ENCODE data around the gene SAMMSON. TPM values are rescaled to one million over a fixed set of nuclear protein-coding genes. Genes with fewer than 3 reads are reported as not detected.

Gene SAMMSON
- total and polyA plus RNA-seq, 2 donors (not counting 1 experiment from before 2014, with no cell fraction given) = not detected

DNA sequence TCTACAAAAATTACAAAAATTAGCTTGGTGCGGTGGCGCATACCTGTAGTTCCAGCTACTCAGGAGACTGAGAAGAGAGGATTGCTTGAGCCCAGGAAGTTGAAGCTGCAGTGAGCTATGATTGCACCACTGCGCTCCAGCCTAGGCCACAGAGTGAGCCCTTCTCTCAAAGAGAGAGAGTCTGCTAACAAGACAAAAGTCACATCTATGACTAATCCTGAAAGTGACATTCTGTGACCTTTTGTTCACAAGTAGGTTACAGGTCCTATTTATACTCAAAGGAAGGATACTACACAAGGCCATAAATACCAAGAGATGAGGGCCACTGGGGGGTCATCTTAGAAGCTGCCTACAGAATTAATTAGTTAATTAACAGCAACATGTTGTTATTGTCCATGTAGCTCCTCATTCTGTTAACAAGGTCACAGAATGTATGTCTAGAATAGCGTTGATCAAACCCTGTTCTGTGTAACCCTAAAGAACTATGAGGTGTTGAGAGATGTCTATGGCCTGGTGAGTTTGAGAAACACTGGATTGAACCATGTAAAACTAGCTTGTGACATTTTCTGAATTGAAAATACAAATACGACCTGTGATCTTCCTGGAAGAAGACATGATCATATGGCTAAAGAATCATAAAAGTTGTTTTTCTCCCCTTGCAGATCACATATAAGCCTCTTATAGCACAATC lies 97.0 kb downstream of the SAMMSON start:
- CTCF ChIA-PET = no interaction called here
- peaks cover 2% of the 10 kb centered on the region for H3K4me1 Mint-ChIP-seq
- POLR2A ChIA-PET = no interaction called here
- Histone ChIP-seq H2AFZ (ENCODE audit: insufficient read depth, low read depth, low read length, poor library complexity, severe bottlenecking) (no peak overlapping the region), H4K20me1 (ENCODE audit: control insufficient read depth, insufficient read depth, low read length, poor library complexity, severe bottlenecking) (no peaks in the 10 kb centered on the region), H3K36me3 (replicated peaks in 1 of 2; ENCODE audit: control extremely low read depth in 1 of 2, control insufficient read depth in 1 of 2, extremely low read depth in 1 of 2, insufficient read depth in 2 of 2, low read length in 1 of 2) (no peaks in the 10 kb centered on the region), H3K9ac (ENCODE audit: low read length) (no peak overlapping the region), H3K4me2 (replicated peaks; ENCODE audit: low read depth, low read length, poor library complexity, severe bottlenecking) (no peak overlapping the region), H3K9me3 (ENCODE audit: control extremely low read depth in 1 of 3, control insufficient read depth in 2 of 3, insufficient read depth in 1 of 3, low read length in 2 of 3) (no peaks in the 10 kb centered on the region), H3K4me1 (ENCODE audit: control insufficient read depth in 2 of 2, insufficient read depth in 2 of 2, low read length in 2 of 2) (no peaks in the 10 kb centered on the region), H3K27ac (ENCODE audit: low read length in 2 of 2) (no peak overlapping the region), H3K4me3 (ENCODE audit: control extremely low read depth in 1 of 5, extremely low read depth in 1 of 5, insufficient read depth in 1 of 5, low read depth in 2 of 5, low read length in 4 of 5) (no peak overlapping the region), H3K79me2 (ENCODE audit: control insufficient read depth, insufficient read depth, low read length) (no peaks in the 10 kb centered on the region), H3K27me3 (replicated peaks in 1 of 4; ENCODE audit: control extremely low read depth in 1 of 4, control insufficient read depth in 3 of 4, insufficient read depth in 4 of 4, low read length in 3 of 4) (no peaks in the 10 kb centered on the region)
- peaks cover 9% of the 10 kb centered on the region for H3K27me3 Mint-ChIP-seq
- H3K27ac Mint-ChIP-seq = no peak overlapping the region
- intact Hi-C loops (cut with micrococcal nuclease) = no loop called here
- no peak for ATAC-seq (ENCODE audit: low read depth)
- no peaks in the 10 kb centered on the region for H3K9me3 Mint-ChIP-seq (ENCODE audit: insufficient read depth)
- no peak for DNase-seq
- 100% methylated on average over 2 of the region's 5 CpGs for WGBS (ENCODE audit: insufficient coverage)
- H3K4me3 Mint-ChIP-seq = no peak overlapping the region
- no peak for TF ChIP-seq EZH2 (IDR thresholded peaks at IDR 0.05; ENCODE audit: borderline replicate concordance, insufficient read depth, low read depth, low read length, poor library complexity, severe bottlenecking)
- TF ChIP-seq, protein P1, sequence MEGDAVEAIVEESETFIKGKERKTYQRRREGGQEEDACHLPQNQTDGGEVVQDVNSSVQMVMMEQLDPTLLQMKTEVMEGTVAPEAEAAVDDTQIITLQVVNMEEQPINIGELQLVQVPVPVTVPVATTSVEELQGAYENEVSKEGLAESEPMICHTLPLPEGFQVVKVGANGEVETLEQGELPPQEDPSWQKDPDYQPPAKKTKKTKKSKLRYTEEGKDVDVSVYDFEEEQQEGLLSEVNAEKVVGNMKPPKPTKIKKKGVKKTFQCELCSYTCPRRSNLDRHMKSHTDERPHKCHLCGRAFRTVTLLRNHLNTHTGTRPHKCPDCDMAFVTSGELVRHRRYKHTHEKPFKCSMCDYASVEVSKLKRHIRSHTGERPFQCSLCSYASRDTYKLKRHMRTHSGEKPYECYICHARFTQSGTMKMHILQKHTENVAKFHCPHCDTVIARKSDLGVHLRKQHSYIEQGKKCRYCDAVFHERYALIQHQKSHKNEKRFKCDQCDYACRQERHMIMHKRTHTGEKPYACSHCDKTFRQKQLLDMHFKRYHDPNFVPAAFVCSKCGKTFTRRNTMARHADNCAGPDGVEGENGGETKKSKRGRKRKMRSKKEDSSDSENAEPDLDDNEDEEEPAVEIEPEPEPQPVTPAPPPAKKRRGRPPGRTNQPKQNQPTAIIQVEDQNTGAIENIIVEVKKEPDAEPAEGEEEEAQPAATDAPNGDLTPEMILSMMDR (IDR thresholded peaks at IDR 0.05) = no peak

DNA sequence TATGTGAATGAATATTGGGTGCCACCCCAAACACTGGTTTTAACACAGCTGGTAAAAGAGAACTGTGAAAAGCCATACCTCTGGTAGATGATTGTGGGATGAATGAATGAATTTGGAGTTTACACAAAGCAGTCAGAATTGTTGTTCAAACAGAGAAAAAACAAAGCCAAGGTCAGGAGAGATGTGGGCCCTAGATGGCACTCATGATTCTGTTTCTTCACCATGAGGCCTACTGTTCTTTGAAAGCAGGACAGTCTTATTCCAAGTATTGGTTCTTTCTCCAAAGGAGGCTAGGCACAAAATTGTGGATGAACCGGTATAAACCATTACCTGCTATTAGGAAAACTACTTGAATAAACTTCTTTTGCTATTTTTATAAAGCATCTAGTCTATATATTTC lies 97.6 kb downstream of the SAMMSON start:
- peaks cover 8% of the 10 kb centered on the region for H3K27me3 Mint-ChIP-seq
- POLR2A ChIA-PET = no interaction called here
- Histone ChIP-seq H3K79me2 (ENCODE audit: control insufficient read depth, insufficient read depth, low read length) (no peaks in the 10 kb centered on the region), H3K9ac (ENCODE audit: low read length) (no peak overlapping the region), H3K27ac (ENCODE audit: low read length in 2 of 2) (no peak overlapping the region), H3K4me1 (ENCODE audit: control insufficient read depth in 2 of 2, insufficient read depth in 2 of 2, low read length in 2 of 2) (no peaks in the 10 kb centered on the region), H3K27me3 (replicated peaks in 1 of 4; ENCODE audit: control extremely low read depth in 1 of 4, control insufficient read depth in 3 of 4, insufficient read depth in 4 of 4, low read length in 3 of 4) (no peaks in the 10 kb centered on the region), H3K4me2 (replicated peaks; ENCODE audit: low read depth, low read length, poor library complexity, severe bottlenecking) (no peak overlapping the region), H3K4me3 (ENCODE audit: control extremely low read depth in 1 of 5, extremely low read depth in 1 of 5, insufficient read depth in 1 of 5, low read depth in 2 of 5, low read length in 4 of 5) (no peak overlapping the region), H3K9me3 (ENCODE audit: control extremely low read depth in 1 of 3, control insufficient read depth in 2 of 3, insufficient read depth in 1 of 3, low read length in 2 of 3) (no peaks in the 10 kb centered on the region), H3K36me3 (replicated peaks in 1 of 2; ENCODE audit: control extremely low read depth in 1 of 2, control insufficient read depth in 1 of 2, extremely low read depth in 1 of 2, insufficient read depth in 2 of 2, low read length in 1 of 2) (no peaks in the 10 kb centered on the region), H2AFZ (ENCODE audit: insufficient read depth, low read depth, low read length, poor library complexity, severe bottlenecking) (no peak overlapping the region), H4K20me1 (ENCODE audit: control insufficient read depth, insufficient read depth, low read length, poor library complexity, severe bottlenecking) (no peaks in the 10 kb centered on the region)
- intact Hi-C loops (cut with micrococcal nuclease) = no loop called here
- DNase-seq = no peak
- no peaks in the 10 kb centered on the region for H3K9me3 Mint-ChIP-seq (ENCODE audit: insufficient read depth)
- H3K4me3 Mint-ChIP-seq = no peak overlapping the region
- peaks cover 2% of the 10 kb centered on the region for H3K4me1 Mint-ChIP-seq
- no CpG with 5 or more reads among the region's 1 CpG for WGBS (ENCODE audit: insufficient coverage)
- CTCF ChIA-PET = no interaction called here
- TF ChIP-seq EZH2 (IDR thresholded peaks at IDR 0.05; ENCODE audit: borderline replicate concordance, insufficient read depth, low read depth, low read length, poor library complexity, severe bottlenecking) = no peak
- TF ChIP-seq, protein P1 (IDR thresholded peaks at IDR 0.05) = no peak
- H3K27ac Mint-ChIP-seq = no peak overlapping the region
- no peak for ATAC-seq (ENCODE audit: low read depth)
